HG03139 (cell line): ENCODE results near the gene EDN2.

ENCODE experiments used
- ATAC-seq: cut with Tn5 transposase; IDR thresholded peaks from one replicate; pipeline ENCODE4 v1.9.1; 2021; ENCODE audit not compliant: unreplicated experiment

The EDN2 gene

DNA sequence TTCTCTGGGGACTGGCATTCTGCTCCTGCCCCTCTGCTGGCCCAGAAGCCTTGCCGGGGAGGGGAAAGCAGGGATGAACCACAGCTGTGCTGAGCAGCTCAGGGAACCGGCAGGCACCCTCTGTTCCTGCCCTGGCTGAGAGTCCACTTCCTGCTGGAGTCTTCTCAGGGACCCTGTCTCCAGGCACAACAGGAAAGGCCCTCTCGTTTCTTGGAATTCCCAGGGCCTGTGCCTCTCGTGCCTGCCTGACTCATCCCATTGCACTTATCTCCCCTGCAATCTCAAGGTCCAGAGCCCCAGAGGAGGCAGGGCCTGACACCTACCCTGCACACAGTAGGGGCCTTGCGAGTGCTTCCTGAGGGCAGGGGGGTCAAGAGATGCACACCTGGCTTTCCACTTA, 1.1 kb upstream of the EDN2 start:
- no peak for ATAC-seq

GRCh38 chr1:41483960-41484401, 502 bp downstream of the EDN2 start:
- no peak for ATAC-seq

- no peak for ATAC-seq
Measured at GRCh38 chr1:41483001-41483850, 1.3 kb downstream of the EDN2 start.

- no peak for ATAC-seq
Measured at GRCh38 chr1:41482001-41482765, 2.3 kb downstream of the EDN2 start.

DNA sequence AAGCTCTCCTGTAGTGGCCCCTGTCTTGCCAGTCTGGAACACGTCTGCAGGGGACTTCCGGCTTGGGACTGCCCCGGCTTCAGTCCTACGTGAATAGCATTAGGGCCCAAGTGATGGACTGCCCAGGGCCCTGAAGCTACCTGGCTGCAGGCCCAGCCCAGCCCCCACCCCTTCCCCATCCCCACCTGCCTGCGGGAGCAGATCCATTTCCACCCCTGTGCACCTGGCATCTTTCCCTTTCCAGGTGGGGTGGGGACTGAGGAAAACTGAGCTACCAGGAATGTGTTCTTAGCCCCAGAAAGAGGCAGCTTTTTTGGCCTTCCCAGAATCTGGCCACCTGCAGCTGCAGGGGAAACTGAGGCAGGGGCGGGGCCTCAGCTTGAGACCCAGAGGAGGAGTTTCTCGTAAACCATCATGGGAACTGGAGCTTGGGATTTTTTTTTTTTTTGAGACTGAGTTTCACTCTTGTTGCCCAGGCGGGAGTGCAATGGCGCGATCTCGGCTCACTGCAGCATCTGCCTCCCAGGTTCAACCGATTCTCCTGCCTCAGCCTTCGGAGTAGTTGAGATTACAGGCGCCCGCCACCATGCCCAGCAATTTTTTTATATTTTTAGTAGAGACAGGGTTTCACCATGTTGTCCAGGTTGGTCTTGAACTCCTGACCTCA, 3.2 kb downstream of the EDN2 start:
- ATAC-seq = no peak

- ATAC-seq = no peak
Measured at GRCh38 chr1:41480204-41481108, 4.0 kb downstream of the EDN2 start.

DNA sequence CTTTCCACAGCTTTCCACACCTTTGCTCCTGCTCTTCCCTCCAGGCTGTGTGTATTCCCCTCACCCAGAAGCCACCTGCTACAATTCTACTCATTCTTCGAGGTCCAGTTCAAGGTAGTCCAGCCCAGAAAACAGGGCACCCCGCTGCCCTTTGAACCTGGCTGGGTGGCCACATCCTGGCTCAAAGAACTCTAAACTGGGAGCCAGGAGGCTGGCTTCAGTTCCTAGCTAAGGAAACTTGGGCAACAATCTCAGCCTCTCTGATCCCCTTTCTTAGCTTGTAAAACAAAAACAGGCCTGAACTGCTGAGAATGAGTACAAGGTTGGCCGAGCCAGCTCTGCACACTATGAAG, 4.7 kb downstream of the EDN2 start:
- ATAC-seq = no peak

GRCh38 chr1:41479000-41479807, 5.3 kb downstream of the EDN2 start:
- ATAC-seq = no peak

GRCh38 chr1:41478118-41478748, 6.2 kb downstream of the EDN2 start:
- no peak for ATAC-seq

DNA sequence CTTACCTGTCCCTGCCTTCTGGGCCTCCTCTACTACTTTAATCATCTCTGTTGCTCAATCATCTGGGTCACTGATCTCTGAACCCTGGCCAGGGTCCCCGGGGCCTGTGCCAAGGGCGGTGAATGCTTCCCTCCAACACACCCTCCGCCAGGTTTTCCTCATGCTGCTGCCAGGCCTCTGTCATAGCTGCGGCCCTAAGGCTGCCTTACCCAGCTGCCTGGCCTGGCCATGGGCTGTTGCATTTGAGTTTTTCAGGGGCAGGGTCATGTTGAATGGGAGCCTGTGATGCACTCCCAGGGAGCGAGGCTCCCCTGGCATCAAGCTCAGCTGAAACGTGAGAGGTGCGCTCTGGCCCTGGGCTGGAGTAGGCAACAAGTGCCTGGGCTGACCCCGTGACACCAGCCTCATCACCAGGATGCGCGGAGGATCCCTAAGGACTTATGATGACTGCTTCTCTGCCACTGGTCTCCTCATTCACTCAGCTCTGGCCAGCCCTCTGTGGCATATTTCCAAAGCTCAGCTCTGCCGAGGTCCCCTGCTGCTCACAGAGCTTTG, 7.6 kb downstream of the EDN2 start:
- no peak for ATAC-seq

DNA sequence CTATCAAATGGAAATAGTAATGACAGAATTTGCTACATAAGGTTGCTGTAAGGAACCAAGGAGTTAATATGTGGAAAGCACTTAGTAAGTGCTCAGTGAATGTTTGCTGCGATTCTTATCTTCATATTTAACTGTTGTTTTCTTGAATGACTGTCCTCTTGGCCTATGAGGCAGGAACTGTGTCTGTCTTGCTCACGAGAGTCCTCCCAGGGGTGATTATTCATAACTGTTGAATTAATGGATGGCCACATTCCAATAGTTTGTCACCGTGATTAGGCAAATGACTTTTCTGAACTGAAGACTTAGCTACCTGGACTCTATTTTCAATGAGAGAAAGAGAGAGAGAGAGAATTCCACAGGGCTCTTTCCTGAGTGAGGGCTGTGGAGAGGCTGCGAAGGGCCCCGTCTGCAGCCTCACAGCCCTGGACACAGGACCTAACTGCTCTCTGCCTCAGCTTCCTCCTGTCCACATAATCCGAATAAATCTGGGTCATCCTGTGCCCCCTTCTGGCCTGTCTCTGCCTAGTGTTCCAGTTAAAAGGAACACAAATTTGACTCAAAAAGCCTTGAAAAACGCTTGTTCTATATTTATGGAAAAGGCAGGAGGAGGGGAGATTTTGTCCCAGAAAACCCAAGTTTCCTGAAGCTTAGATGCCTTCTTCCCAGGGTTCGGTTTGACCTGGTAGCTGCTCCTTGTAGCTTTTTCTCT, 8.5 kb downstream of the EDN2 start:
- ATAC-seq = no peak

GRCh38 chr1:41475346-41475745, 9.1 kb downstream of the EDN2 start:
- no peak for ATAC-seq

DNA sequence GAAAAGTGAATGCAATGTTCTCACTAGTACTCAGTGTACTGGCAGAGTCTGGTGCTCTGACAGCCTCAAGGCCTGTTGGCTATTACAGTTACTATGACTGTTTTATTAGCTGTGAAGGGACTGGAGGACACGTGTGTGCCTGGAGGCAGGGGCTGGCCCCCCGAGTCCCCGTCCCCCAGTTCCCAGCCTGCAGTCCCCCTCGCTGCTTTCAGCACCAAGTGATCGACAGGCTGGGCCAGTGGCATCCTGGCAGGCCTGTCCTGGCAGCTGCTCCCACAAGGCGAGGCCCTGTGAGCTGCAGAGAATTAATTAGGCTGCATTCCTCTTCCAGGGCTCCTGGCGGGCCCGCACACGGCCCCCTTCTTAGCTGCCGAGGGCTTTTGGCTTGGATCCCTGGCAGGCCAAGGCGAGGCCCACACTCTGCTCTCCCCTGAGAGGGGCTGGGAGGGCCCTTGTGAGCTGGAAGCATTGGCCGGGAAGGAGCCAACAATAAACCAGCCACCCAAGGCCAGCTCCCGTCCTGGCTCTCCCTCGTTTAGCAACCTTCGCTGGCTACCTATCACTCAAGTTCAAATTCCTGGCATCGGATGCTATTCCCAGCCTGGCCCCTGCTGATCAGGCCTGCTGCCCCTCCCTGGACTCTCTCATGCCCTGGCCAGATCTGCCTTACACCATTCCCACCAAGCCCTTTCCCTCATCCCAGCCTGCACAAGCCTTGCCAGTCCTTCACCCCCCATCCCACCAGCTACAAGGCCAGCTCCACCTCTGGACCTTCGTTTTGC, 9.8 kb downstream of the EDN2 start:
- no peak for ATAC-seq

- ATAC-seq = no peak
Measured at GRCh38 chr1:41473738-41474362, 10.6 kb downstream of the EDN2 start.

DNA sequence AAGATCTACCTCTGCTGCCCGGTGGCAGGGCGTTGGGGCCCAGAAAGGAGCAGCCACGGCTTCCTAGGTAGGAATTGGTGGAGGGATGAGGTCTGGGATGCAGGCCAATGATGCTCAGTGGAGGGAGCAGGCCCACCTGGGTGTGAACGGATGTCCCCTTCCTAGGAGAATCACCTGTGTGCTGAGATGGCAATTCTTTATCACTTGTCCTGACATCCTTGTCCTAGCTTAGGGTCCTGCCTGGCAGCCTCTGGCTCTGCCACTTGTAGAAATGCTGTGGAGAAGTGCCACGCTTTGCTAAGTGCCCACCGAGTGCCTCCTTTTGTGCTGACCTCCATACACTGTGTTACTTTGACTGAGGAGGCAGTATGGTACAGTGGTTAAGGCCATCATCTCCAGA, 12.8 kb downstream of the EDN2 start:
- ATAC-seq = no peak

DNA sequence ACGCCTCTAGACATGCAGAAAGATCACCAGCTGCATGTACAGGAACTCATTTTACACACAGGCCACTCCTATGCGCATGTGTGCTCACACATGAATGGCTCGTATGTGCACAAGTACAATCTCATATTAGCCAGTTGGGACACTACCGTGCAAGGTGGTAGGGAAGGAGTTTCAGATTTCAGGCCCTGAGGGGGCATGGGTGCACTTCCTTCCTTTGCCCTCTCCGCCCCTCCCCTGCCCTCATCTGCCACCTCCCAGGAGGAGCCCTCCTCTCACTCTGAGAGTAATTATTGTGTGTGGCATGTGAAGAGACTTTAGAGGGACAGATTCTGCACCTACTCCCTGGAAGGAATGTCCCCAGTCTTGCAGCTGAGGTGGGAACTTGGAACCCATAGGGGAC, 14.8 kb downstream of the EDN2 start:
- ATAC-seq = no peak

- ATAC-seq = no peak
Measured at GRCh38 chr1:41468122-41468762, 16.2 kb downstream of the EDN2 start.
